ENCODE measurements around the gene TM6SF1. TPM values are rescaled to one million over a fixed set of nuclear protein-coding genes. Genes with fewer than 3 reads are reported as not detected.

TM6SF1 gene
- total and polyA plus RNA-seq, 10 donors = 4.5 to 15.0 (median 9.6) TPM

DNA sequence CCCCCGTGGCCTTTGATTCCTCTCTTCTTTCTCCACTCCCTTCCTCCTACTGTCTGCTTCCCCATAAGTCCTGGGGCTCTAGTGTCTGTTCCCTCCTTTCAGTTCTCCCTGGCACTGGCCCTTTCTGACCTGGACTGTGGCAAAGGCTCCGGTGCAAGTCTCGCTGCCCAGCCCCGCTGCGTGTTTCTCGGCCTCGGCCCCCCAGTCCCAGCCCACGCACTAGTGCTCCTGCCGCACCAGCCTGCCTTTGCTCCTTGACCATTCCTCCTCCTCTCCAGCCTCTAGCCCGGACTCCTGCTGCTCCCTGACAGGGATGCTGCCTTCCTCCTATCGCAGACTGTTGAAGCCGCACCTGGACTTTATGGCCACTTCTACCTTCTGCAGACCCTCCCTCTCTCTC lies 2.1 kb downstream of the TM6SF1 start:
- Histone ChIP-seq H3K27me3 (replicated peaks in 1 of 7) (peaks cover 0 to 38% (median 10%) of the 10 kb centered on the region in 7 donors), H3K4me3 (no peak overlapping the region), H3K36me3 (peaks cover 0 to 18% (median 0%) of the 10 kb centered on the region in 6 donors), H3K9me3 (no peaks in the 10 kb centered on the region), H3K4me1 (peaks cover 5 to 66% (median 35%) of the 10 kb centered on the region in 6 donors), H3K27ac (peak overlapping the region in 2 of 8 donors; percentile 85 to 93)
- intact Hi-C loops (cut with DNase I; ENCODE audit: low total_unique reads) = no loop called here
- TF ChIP-seq POLR2A (IDR thresholded peaks at IDR 0.05) = no peak
- TF ChIP-seq, protein P1, sequence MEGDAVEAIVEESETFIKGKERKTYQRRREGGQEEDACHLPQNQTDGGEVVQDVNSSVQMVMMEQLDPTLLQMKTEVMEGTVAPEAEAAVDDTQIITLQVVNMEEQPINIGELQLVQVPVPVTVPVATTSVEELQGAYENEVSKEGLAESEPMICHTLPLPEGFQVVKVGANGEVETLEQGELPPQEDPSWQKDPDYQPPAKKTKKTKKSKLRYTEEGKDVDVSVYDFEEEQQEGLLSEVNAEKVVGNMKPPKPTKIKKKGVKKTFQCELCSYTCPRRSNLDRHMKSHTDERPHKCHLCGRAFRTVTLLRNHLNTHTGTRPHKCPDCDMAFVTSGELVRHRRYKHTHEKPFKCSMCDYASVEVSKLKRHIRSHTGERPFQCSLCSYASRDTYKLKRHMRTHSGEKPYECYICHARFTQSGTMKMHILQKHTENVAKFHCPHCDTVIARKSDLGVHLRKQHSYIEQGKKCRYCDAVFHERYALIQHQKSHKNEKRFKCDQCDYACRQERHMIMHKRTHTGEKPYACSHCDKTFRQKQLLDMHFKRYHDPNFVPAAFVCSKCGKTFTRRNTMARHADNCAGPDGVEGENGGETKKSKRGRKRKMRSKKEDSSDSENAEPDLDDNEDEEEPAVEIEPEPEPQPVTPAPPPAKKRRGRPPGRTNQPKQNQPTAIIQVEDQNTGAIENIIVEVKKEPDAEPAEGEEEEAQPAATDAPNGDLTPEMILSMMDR (IDR thresholded peaks at IDR 0.05 in 8 of 11, conservative IDR thresholded peaks at IDR 0.05 in 3 of 11) = no peak
- DNase-seq = no peak
- 87 to 89% (median 88%) methylated on average over 12 of the region's 12 CpGs for WGBS, 5 donors

DNA sequence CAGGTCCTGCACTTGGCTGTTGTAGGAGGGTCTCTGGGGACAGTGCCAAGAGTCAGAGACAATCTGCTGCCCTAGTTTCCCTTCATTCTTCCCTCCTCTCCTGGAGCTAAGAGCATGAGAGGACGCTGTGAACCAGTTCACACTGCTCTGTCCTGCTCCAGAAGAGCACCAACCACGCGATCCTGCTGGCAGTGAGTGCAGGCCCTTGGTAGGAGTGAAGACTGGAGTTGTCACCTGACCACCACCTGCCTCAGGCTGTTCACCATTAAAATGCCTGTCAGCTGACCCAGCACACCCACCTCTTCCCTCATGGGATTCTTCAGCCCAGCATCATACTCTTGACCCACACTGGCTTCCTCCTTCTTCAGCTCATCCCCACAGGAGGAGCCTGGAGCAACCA lies 2.9 kb downstream of the TM6SF1 start:
- 85 to 94% (median 87%) methylated on average over 3 of the region's 3 CpGs for whole genome bisulfite sequencing, 5 donors
- Histone ChIP-seq H3K27me3 (replicated peaks in 1 of 7) (peaks cover 0 to 38% (median 10%) of the 10 kb centered on the region in 7 donors), H3K27ac (no peak overlapping the region), H3K4me1 (peaks cover 5 to 66% (median 35%) of the 10 kb centered on the region in 6 donors), H3K4me3 (no peak overlapping the region), H3K9me3 (no peaks in the 10 kb centered on the region), H3K36me3 (peaks cover 0 to 27% (median 0%) of the 10 kb centered on the region in 6 donors)
- intact Hi-C loops (cut with DNase I; ENCODE audit: low total_unique reads) = no loop called here
- TF ChIP-seq, protein P1 (IDR thresholded peaks at IDR 0.05 in 8 of 11, conservative IDR thresholded peaks at IDR 0.05 in 3 of 11) = no peak
- TF ChIP-seq POLR2AphosphoS5 (IDR thresholded peaks at IDR 0.05) (no peak), POLR2A (IDR thresholded peaks at IDR 0.05) (no peak)
- DNase-seq = no peak

DNA sequence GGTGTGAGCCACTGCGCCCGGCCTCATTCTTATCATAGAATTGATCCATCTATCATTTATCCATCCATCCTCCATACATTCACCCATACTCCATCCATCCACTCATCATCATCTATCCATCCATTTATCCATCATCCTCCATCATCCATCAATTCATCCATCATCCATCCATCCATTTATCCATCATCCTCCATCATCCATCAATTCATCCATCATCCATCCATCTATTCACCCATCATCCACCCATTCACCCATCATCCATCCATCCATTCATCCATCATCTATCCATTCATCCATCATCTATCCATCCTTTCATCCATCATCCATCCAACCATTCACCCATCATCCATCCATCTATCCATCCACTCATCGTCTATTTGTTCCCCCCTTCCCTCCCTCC lies 3.7 kb downstream of the TM6SF1 start:
- Histone ChIP-seq H3K9me3 (no peaks in the 10 kb centered on the region), H3K27me3 (replicated peaks in 1 of 7) (peaks cover 0 to 38% (median 10%) of the 10 kb centered on the region in 7 donors), H3K36me3 (peaks cover 0 to 35% (median 0%) of the 10 kb centered on the region in 6 donors), H3K4me3 (no peak overlapping the region), H3K27ac (no peak overlapping the region), H3K4me1 (peaks cover 5 to 66% (median 35%) of the 10 kb centered on the region in 6 donors)
- intact Hi-C loops (cut with DNase I; ENCODE audit: low total_unique reads) = no loop called here
- WGBS, 5 donors = 87 to 98% (median 95%) methylated on average over 3 of the region's 3 CpGs
- no peak for DNase-seq
- TF ChIP-seq POLR2A (IDR thresholded peaks at IDR 0.05) (no peak), POLR2AphosphoS5 (IDR thresholded peaks at IDR 0.05) (no peak)
- TF ChIP-seq, protein P1 (IDR thresholded peaks at IDR 0.05 in 8 of 11, conservative IDR thresholded peaks at IDR 0.05 in 3 of 11) = no peak

DNA sequence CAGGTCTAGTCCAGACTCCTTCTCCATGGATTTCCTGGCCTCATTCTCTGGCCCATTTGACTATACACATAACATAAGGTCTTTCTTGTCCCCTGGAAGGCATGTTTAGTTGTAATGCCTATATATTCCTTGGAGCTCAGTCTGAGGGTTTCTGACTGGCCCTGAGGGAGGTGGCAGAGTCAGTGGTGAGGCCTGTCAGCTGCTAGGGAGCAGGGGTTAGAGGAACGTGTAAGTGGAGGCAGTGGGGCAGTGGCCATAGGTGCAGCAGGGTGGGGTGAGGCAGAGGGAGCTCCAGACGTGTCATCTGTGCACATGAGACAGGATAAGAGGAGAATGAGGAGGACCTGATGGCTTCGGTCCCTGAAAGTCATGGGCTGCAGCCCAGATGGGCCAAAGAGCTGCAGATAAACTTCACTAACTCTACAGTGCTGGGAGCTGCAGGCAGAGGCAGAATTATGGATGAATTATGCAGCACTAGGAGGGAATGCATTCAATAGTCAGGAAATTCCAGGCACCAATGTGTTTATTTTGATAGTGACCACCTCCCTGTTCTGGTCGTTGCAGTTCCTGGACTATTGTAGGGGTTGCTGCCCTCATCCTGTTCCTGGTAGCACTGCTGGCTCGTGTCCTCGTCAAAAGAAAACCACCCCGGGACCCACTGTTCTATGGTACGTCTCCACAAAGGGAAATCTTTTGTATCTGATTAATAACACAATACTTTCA lies 4.9 kb downstream of the TM6SF1 start:
- 47 to 74% (median 62%) methylated on average over 8 of the region's 8 CpGs for WGBS, 5 donors
- TF ChIP-seq, protein P1 (IDR thresholded peaks at IDR 0.05 in 8 of 11, conservative IDR thresholded peaks at IDR 0.05 in 3 of 11) = no peak
- TF ChIP-seq POLR2A (IDR thresholded peaks at IDR 0.05) (no peak), POLR2AphosphoS5 (IDR thresholded peaks at IDR 0.05) (peak in 1 of 3 donors; percentile 31)
- no peak for DNase-seq
- peaks cover 0 to 47% (median 0%) of the 10 kb centered on the region in 6 donors for H3K36me3 ChIP-seq
- intact Hi-C loops (cut with DNase I; ENCODE audit: low total_unique reads) = no loop called here
- H3K4me3 ChIP-seq = no peak overlapping the region
- peak overlapping the region in 5 of 8 donors; percentile 13 to 67 (median 54) for H3K27ac ChIP-seq
- H3K9me3 ChIP-seq = no peaks in the 10 kb centered on the region
- H3K27me3 ChIP-seq (replicated peaks in 1 of 7) = peaks cover 0 to 27% (median 6%) of the 10 kb centered on the region in 7 donors
- peaks cover 5 to 55% (median 28%) of the 10 kb centered on the region in 6 donors for H3K4me1 ChIP-seq

Data from spleen (tissue), 11 donors.